BE2C (cell line): ENCODE data around the gene EIF3I.

ENCODE experiments used
- DNase-seq: peaks from one replicate; pipeline ENCODE4 v3.0.0-alpha.2; 2020
- H3K27me3 ChIP-seq: fragments of 250-450 bp; sonication (Bioruptor Pico); 2 replicates; pipeline ENCODE4 v1.5.1; 2020; ENCODE audit warnings: mild to moderate bottlenecking
- H3K36me3 ChIP-seq: fragments of 250-450 bp; sonication (Bioruptor Pico); 2 replicates; pipeline ENCODE4 v1.5.1; 2020; ENCODE audit warnings: mild to moderate bottlenecking
- H3K4me1 ChIP-seq: fragments of 250-450 bp; sonication (Bioruptor Pico); 2 replicates; pipeline ENCODE4 v1.5.1; 2020
- H3K4me3 ChIP-seq: 2 replicates; pipeline ENCODE4 v1.5.1; 2011; ENCODE audit warnings: low read depth, low read length
- H3K9me3 ChIP-seq: fragments of 250-450 bp; sonication (Bioruptor Pico); 2 replicates; pipeline ENCODE4 v1.5.1; 2020
- CTCF ChIP-seq: IDR thresholded peaks from 2 replicates; pipeline ENCODE4 v1.5.1; 2012; ENCODE audit warnings: mild to moderate bottlenecking, low read depth, low read length

Gene EIF3I

GRCh38 chr1:32195972-32196823 lies 26.0 kb upstream of the EIF3I start:
- H3K4me3 ChIP-seq: no peak overlapping the region
- peaks cover 21% of the 10 kb centered on the region for H3K36me3 ChIP-seq
- peaks cover 6% of the 10 kb centered on the region; the same call in 1 of the 2 replicates for H3K4me1 ChIP-seq
- H3K9me3 ChIP-seq: no peaks in the 10 kb centered on the region
- no peaks in the 10 kb centered on the region for H3K27me3 ChIP-seq
- no peak for DNase-seq
- TF ChIP-seq CTCF: no peak

GRCh38 chr1:32197074-32197473 lies 25.1 kb upstream of the EIF3I start:
- Histone ChIP-seq H3K4me1 (peaks cover 8% of the 10 kb centered on the region), H3K4me3 (no peak overlapping the region), H3K9me3 (no peaks in the 10 kb centered on the region), H3K36me3 (peaks cover 13% of the 10 kb centered on the region), H3K27me3 (no peaks in the 10 kb centered on the region)
- no peak for DNase-seq
- no peak for TF ChIP-seq CTCF

- Histone ChIP-seq H3K27me3 (no peaks in the 10 kb centered on the region), H3K4me1 (peaks cover 8% of the 10 kb centered on the region), H3K9me3 (no peaks in the 10 kb centered on the region), H3K4me3 (no peak overlapping the region), H3K36me3 (peaks cover 5% of the 10 kb centered on the region)
- no peak for DNase-seq
- TF ChIP-seq CTCF: no peak
Observed at GRCh38 chr1:32197837-32198236, 24.4 kb upstream of the EIF3I start.

GRCh38 chr1:32198237-32199042 lies 23.8 kb upstream of the EIF3I start:
- Histone ChIP-seq H3K27me3 (no peaks in the 10 kb centered on the region), H3K36me3 (no peaks in the 10 kb centered on the region; the same call in 1 of the 2 replicates), H3K4me3 (no peak overlapping the region), H3K9me3 (no peaks in the 10 kb centered on the region), H3K4me1 (peaks cover 8% of the 10 kb centered on the region)
- TF ChIP-seq CTCF: no peak
- DNase-seq: no peak

GRCh38 chr1:32199043-32199716 lies 23.0 kb upstream of the EIF3I start:
- H3K9me3 ChIP-seq: no peaks in the 10 kb centered on the region
- H3K4me3 ChIP-seq: no peak overlapping the region
- H3K27me3 ChIP-seq: no peaks in the 10 kb centered on the region
- no peaks in the 10 kb centered on the region; the same call in 1 of the 2 replicates for H3K36me3 ChIP-seq
- H3K4me1 ChIP-seq: peaks cover 8% of the 10 kb centered on the region
- TF ChIP-seq CTCF: no peak
- no peak for DNase-seq
